Left ventricle myocardium superior (tissue), 1 donor: Measurements from ENCODE around the gene FNDC11. TPM values are rescaled to one million over a fixed set of nuclear protein-coding genes. Genes with fewer than 3 reads are reported as not detected.

ENCODE experiments used
- total RNA-seq: library from RNA; stranded (reverse); fragmentation: NEBNext Ultra II Directional; extraction: Animal tissue kit (Norgen Biotek cat#: 25700); gene quantifications from one replicate; pipeline ENCODE4 v1.2.1, GENCODE V29; 2021
- donor health status: DM: no; HTN: yes; CAD: no; lungs with severe emphysema.

The FNDC11 gene
- total RNA-seq, 1 donor from 2014 or later, result 0.15 TPM

Other genes with a start within 250 kb of the FNDC11 start
- 1.8 TPM for gene CHRNA4, start 192.8 kb upstream of the FNDC11 start, total RNA-seq
- 0.52 TPM for gene KCNQ2, start 81.5 kb upstream of the FNDC11 start, total RNA-seq
- gene EEF1A2, start 55.1 kb upstream of the FNDC11 start, total RNA-seq, result 1,346 TPM
- gene PPDPF, start 33.4 kb upstream of the FNDC11 start, total RNA-seq, result 307 TPM
- gene PTK6, start 16.8 kb upstream of the FNDC11 start, total RNA-seq, result not detected
- gene SRMS, start 6.4 kb upstream of the FNDC11 start, total RNA-seq, result not detected
- 13.2 TPM for gene HELZ2, start 20.1 kb downstream of the FNDC11 start, total RNA-seq
- 5.9 TPM for gene GMEB2, start 72.9 kb downstream of the FNDC11 start, total RNA-seq
- gene STMN3, start 99.3 kb downstream of the FNDC11 start, total RNA-seq, result 5.5 TPM
- 9.9 TPM for gene RTEL1, start 104.2 kb downstream of the FNDC11 start, total RNA-seq
- 0.64 TPM for gene TNFRSF6B, start 142.5 kb downstream of the FNDC11 start, total RNA-seq
- 46.5 TPM for gene ARFRP1, start 153.8 kb downstream of the FNDC11 start, total RNA-seq
- 16.2 TPM for gene ZGPAT, start 153.9 kb downstream of the FNDC11 start, total RNA-seq
- 2.7 TPM for gene LIME1, start 182.5 kb downstream of the FNDC11 start, total RNA-seq
- gene SLC2A4RG, start 185.6 kb downstream of the FNDC11 start, total RNA-seq, result 104 TPM